Fibroblast of lung (primary cell): ENCODE measurements around the gene ATP11A. TPM values are rescaled to one million over a fixed set of nuclear protein-coding genes. Genes with fewer than 3 reads are reported as not detected.

ENCODE experiments used
- DNase-seq, 2 donors: peaks; one replicate each; pipeline versions ENCODE4 v3.0.0 to v3.0.0-alpha.2; 2010; ENCODE audit warnings: low read depth in 2 of 2
- H2AFZ ChIP-seq: 2 replicates; pipeline ENCODE4 v1.5.1; 2012; ENCODE audit warnings: low read length, control low read depth, inconsistent platforms
- H3K27ac ChIP-seq: 2 replicates; pipeline ENCODE4 v1.5.1; 2011; ENCODE audit warnings: low read length, control low read depth; ENCODE audit not compliant: insufficient read depth
- H3K27me3 ChIP-seq: 2 replicates; pipeline ENCODE4 v1.5.1; 2011; ENCODE audit warnings: mild to moderate bottlenecking, low read length; ENCODE audit not compliant: control insufficient read depth, insufficient read depth
- H3K36me3 ChIP-seq: 2 replicates; pipeline ENCODE4 v1.5.1; 2011; ENCODE audit warnings: low read length; ENCODE audit not compliant: control insufficient read depth, insufficient read depth
- H3K4me1 ChIP-seq: 2 replicates; pipeline ENCODE4 v1.5.1; 2011; ENCODE audit warnings: low read length; ENCODE audit not compliant: control insufficient read depth, insufficient read depth; ENCODE audit errors: extremely low read depth
- H3K4me2 ChIP-seq: 2 replicates; pipeline ENCODE4 v1.5.1; 2011; ENCODE audit warnings: low read length, control low read depth; ENCODE audit not compliant: insufficient read depth; ENCODE audit errors: extremely low read depth
- H3K4me3 ChIP-seq, 4 experiments: fragments of 200-600 bp in 1 of 4; sonication (generic) in 1 of 4; replicated peaks in 1 of 4; 2 replicates each; pipeline ENCODE4 v1.5.1; 2011 to 2016; ENCODE audit warnings: low read length in 4 of 4, low read depth in 3 of 4, mild to moderate bottlenecking in 3 of 4, control low read depth in 2 of 4, inconsistent platforms in 1 of 4, mixed read lengths in 1 of 4; ENCODE audit not compliant: insufficient read depth in 1 of 4; ENCODE audit errors: control extremely low read depth in 1 of 4
- H3K79me2 ChIP-seq: 2 replicates; pipeline ENCODE4 v1.5.1; 2012; ENCODE audit warnings: mild to moderate bottlenecking, low read length, inconsistent platforms; ENCODE audit not compliant: control insufficient read depth, insufficient read depth
- H3K9ac ChIP-seq: 2 replicates; pipeline ENCODE4 v1.5.1; 2011; ENCODE audit warnings: mild to moderate bottlenecking, low read length, control low read depth; ENCODE audit not compliant: insufficient read depth
- H3K9me3 ChIP-seq: 2 replicates; pipeline ENCODE4 v1.5.1; 2012; ENCODE audit warnings: low read depth, low read length; ENCODE audit not compliant: control insufficient read depth, insufficient read depth
- H4K20me1 ChIP-seq: 2 replicates; pipeline ENCODE4 v1.5.1; 2011; ENCODE audit warnings: low read length; ENCODE audit not compliant: control insufficient read depth, insufficient read depth; ENCODE audit errors: extremely low read depth
- EZH2 ChIP-seq: IDR thresholded peaks from 2 replicates; pipeline ENCODE4 v1.5.1; 2012; ENCODE audit warnings: low read length, control low read depth, mild to moderate bottlenecking; ENCODE audit errors: missing control alignments
- polyA plus RNA-seq, 2 donors: library from polyadenylated mRNA; depleted of rRNA in 1 of 2; stranded (reverse) in 1 of 2; unstranded in 1 of 2; fragments of >200 nt; gene quantifications; 2 replicates each; pipeline ENCODE4 v1.2.1, GENCODE V29; 2011 to 2012; ENCODE audit warnings: missing spikeins in 1 of 2
- total RNA-seq: library from RNA; depleted of rRNA; stranded (reverse); fragments of >200 nt; gene quantifications from 2 replicates; pipeline ENCODE4 v1.2.1, GENCODE V29; 2014
- TF ChIP-seq, protein P1 (sequence below), 2 donors: IDR thresholded peaks in 1 of 2; conservative IDR thresholded peaks in 1 of 2; 1 replicate in 1 of 2; 2 replicates in 1 of 2; pipeline ENCODE4 v1.5.1; 2011 to 2012; ENCODE audit warnings: low read length in 2 of 2, control low read depth in 1 of 2, inconsistent platforms in 1 of 2, low read depth in 1 of 2, mild to moderate bottlenecking in 1 of 2

The ATP11A gene
- total and polyA plus RNA-seq, 2 donors (not counting 1 experiment from before 2014, with no cell fraction given): 2.3 to 7.8 TPM

DNA sequence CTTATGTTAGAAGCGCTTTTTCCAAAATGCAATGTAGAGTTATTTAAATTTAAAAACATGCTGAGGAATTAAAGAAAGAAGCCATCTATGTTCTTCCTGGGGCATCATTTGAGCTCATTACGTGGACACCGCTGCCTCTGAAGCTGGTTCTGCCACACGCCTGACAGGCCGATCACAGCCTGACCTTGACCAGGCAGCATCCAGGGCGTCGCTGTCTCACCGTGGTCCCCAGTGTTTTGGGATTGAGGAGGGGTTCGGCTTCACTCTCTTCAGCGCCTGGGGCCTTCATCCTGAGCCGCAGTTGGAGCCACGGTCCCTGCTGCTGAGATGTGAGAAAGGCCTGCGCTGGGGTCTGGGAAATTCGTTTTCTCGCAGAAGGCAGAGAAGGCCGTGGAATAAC lies 64.0 kb downstream of the ATP11A start:
- DNase-seq: no peak
- H3K27ac ChIP-seq: no peak overlapping the region
- H2AFZ ChIP-seq: no peak overlapping the region
- no peaks in the 10 kb centered on the region for H3K9me3 ChIP-seq
- H3K9ac ChIP-seq: no peak overlapping the region
- no peaks in the 10 kb centered on the region for H3K4me1 ChIP-seq
- no peaks in the 10 kb centered on the region for H3K27me3 ChIP-seq
- H3K4me3 ChIP-seq: no peak overlapping the region
- no peaks in the 10 kb centered on the region for H4K20me1 ChIP-seq
- no peaks in the 10 kb centered on the region for H3K36me3 ChIP-seq
- H3K4me2 ChIP-seq: no peak overlapping the region
- H3K79me2 ChIP-seq: no peaks in the 10 kb centered on the region
- TF ChIP-seq, protein P1, sequence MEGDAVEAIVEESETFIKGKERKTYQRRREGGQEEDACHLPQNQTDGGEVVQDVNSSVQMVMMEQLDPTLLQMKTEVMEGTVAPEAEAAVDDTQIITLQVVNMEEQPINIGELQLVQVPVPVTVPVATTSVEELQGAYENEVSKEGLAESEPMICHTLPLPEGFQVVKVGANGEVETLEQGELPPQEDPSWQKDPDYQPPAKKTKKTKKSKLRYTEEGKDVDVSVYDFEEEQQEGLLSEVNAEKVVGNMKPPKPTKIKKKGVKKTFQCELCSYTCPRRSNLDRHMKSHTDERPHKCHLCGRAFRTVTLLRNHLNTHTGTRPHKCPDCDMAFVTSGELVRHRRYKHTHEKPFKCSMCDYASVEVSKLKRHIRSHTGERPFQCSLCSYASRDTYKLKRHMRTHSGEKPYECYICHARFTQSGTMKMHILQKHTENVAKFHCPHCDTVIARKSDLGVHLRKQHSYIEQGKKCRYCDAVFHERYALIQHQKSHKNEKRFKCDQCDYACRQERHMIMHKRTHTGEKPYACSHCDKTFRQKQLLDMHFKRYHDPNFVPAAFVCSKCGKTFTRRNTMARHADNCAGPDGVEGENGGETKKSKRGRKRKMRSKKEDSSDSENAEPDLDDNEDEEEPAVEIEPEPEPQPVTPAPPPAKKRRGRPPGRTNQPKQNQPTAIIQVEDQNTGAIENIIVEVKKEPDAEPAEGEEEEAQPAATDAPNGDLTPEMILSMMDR (conservative IDR thresholded peaks at IDR 0.05 in 1 of 2, IDR thresholded peaks at IDR 0.05 in 1 of 2; ENCODE audit: low read depth in 1 of 2, low read length in 2 of 2): no peak
- TF ChIP-seq EZH2: no peak

DNA sequence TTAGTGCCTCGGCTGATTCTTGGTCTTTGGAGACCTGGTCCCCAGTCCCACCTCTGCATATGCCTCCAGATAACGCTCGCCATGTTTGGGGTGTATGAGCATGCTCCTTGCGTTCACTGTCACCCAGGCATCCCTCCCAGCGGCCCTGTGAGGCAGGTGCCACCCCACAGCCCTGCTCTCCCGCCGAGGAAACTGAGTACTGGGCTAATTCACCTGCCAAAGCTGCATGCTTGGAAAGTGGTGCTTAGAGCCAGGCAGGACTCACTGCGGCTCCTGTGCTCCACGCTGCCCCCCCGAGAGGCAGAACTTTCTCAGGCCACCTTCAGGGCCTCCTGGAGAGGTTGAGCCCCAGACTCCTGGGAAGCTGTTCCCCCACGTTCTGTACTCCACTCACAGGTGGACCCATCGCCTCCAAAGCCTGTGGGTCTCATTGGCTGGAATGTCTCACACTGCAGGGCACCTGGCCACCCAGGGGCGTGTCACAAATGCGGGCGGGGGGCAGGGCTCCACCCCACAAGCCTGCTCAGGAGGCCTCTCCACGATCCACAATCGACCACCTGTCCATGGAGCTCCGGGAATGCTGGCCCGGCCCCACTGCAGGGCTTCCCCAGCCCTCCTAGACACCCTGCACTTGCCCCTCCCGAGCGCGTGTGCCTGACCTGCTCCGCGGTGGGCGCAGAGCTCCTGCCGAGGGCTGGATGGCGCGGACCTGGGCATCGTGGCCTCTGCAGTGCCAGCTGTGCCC lies 64.6 kb downstream of the ATP11A start:
- H3K27me3 ChIP-seq: no peaks in the 10 kb centered on the region
- H3K9ac ChIP-seq: no peak overlapping the region
- H3K36me3 ChIP-seq: no peaks in the 10 kb centered on the region
- TF ChIP-seq, protein P1 (conservative IDR thresholded peaks at IDR 0.05 in 1 of 2, IDR thresholded peaks at IDR 0.05 in 1 of 2; ENCODE audit: low read depth in 1 of 2, low read length in 2 of 2): no peak
- TF ChIP-seq EZH2: no peak
- no peak for DNase-seq
- H3K79me2 ChIP-seq: no peaks in the 10 kb centered on the region
- no peaks in the 10 kb centered on the region for H3K9me3 ChIP-seq
- H3K27ac ChIP-seq: no peak overlapping the region
- H2AFZ ChIP-seq: no peak overlapping the region
- no peaks in the 10 kb centered on the region for H4K20me1 ChIP-seq
- no peak overlapping the region for H3K4me2 ChIP-seq
- H3K4me1 ChIP-seq: no peaks in the 10 kb centered on the region
- H3K4me3 ChIP-seq: no peak overlapping the region

DNA sequence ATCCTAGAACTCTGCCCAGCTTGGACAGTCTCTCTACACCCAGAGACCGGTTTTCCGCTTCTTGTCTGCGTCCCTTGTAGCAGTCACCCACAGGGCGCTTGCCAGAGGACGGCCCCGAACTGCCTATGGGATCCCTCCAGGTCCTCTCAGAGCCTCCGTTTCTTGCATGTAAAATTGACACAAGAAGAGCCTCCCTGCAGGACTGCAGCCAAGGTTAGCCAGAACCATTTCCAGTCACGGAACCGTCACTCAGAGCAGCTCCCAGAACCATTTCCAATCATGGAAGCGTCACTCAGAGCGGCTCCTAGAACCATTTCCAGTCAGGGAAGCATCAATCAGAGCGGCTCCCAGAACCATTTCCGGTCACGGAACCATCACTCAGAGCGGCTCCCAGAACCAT lies 65.5 kb downstream of the ATP11A start:
- no peak for TF ChIP-seq EZH2
- DNase-seq: no peak
- Histone ChIP-seq H3K27ac (no peak overlapping the region), H3K4me2 (no peak overlapping the region), H2AFZ (no peak overlapping the region), H4K20me1 (no peaks in the 10 kb centered on the region), H3K27me3 (no peaks in the 10 kb centered on the region), H3K4me3 (no peak overlapping the region), H3K9ac (no peak overlapping the region), H3K9me3 (no peaks in the 10 kb centered on the region), H3K4me1 (peaks cover 6% of the 10 kb centered on the region), H3K79me2 (no peaks in the 10 kb centered on the region), H3K36me3 (no peaks in the 10 kb centered on the region)
